ENCODE results near the gene ACADS. TPM values are rescaled to one million over a fixed set of nuclear protein-coding genes. Genes with fewer than 3 reads are reported as not detected.

The ACADS gene
- total RNA-seq, 4 donors from 2014 or later: 40.8 to 85.9 (median 65.1) TPM

- TF ChIP-seq POLR2A (IDR thresholded peaks at IDR 0.05): no peak
- TF ChIP-seq, protein P1, sequence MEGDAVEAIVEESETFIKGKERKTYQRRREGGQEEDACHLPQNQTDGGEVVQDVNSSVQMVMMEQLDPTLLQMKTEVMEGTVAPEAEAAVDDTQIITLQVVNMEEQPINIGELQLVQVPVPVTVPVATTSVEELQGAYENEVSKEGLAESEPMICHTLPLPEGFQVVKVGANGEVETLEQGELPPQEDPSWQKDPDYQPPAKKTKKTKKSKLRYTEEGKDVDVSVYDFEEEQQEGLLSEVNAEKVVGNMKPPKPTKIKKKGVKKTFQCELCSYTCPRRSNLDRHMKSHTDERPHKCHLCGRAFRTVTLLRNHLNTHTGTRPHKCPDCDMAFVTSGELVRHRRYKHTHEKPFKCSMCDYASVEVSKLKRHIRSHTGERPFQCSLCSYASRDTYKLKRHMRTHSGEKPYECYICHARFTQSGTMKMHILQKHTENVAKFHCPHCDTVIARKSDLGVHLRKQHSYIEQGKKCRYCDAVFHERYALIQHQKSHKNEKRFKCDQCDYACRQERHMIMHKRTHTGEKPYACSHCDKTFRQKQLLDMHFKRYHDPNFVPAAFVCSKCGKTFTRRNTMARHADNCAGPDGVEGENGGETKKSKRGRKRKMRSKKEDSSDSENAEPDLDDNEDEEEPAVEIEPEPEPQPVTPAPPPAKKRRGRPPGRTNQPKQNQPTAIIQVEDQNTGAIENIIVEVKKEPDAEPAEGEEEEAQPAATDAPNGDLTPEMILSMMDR (IDR thresholded peaks at IDR 0.05): no peak
- no peaks in the 10 kb centered on the region for H3K27me3 ChIP-seq
- peaks cover 70 to 72% of the 10 kb centered on the region in 2 donors for H3K36me3 ChIP-seq
- H3K27ac ChIP-seq: no peak overlapping the region
- H3K9me3 ChIP-seq: no peaks in the 10 kb centered on the region
- intact Hi-C loops (cut with DNase I): loop anchor here (5.0 kb wide), 1 partner anchor 137 kb away; the partner anchor contains the start of gene POP5
- H3K4me1 ChIP-seq: peaks cover 0 to 6% of the 10 kb centered on the region in 2 donors
- no peak for DNase-seq
- no peak overlapping the region for H3K4me3 ChIP-seq (replicated peaks in 1 of 3)
- 93 to 97% methylated on average over 2 of the region's 2 CpGs for WGBS, 2 donors
Measured at GRCh38 chr12:120719072-120719471, 6.6 kb upstream of the ACADS start.

- H3K9me3 ChIP-seq: no peaks in the 10 kb centered on the region
- H3K4me1 ChIP-seq: peaks cover under 1 to 6% of the 10 kb centered on the region in 2 donors
- TF ChIP-seq, protein P1 (IDR thresholded peaks at IDR 0.05): no peak
- TF ChIP-seq POLR2A (IDR thresholded peaks at IDR 0.05): no peak
- no peaks in the 10 kb centered on the region for H3K27me3 ChIP-seq
- intact Hi-C loops (cut with DNase I): loop anchor here (5.0 to 10.0 kb wide), 2 partner anchors 137 to 185 kb away; partner anchors contain the start of genes POP5 and SPPL3
- H3K4me3 ChIP-seq (replicated peaks in 1 of 3): no peak overlapping the region
- peak overlapping the region in 1 of 3 donors; percentile 54 for H3K27ac ChIP-seq
- H3K36me3 ChIP-seq: peaks cover 65 to 66% of the 10 kb centered on the region in 2 donors
- DNase-seq: no peak
- 91% methylated on average over 11 of the region's 11 CpGs for WGBS, 2 donors
Measured at GRCh38 chr12:120719496-120720233, 6.0 kb upstream of the ACADS start.

DNA sequence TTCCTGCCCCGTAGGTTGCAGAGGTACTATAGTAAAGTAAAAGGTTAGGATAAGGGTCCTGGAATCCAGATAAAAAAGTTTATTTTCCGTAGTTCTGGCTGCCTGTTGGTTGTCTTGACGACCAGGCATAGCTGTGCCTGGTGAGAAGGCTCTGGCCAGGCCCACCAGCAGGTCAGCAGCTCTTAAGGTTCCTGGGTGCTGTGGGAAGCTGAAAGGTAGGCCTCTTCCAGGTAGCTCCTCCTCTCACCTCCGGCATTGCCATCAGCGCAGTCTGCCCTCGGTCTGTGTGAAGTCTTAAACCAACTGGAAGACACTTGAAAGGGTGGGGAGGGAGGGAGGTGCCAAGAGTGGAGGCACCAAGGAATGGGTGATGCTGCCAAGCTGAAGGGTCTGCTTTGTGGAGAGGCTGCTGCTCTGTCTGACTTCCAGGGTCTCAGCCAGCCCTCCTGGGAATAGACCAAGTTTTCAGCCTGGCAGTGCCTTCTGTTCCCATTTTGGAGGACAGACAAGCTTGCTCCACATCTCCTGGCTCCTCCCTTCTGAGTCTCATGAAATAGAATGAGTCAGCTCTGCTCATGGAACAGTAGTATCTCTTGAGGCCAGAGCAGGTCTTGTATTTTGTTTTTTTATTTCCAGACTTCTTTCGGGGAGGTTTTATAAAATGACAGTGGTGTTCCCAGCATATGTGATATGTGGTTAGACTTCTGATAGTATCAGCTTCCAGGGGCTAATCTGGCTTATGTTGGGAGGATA lies 5.2 kb upstream of the ACADS start:
- 72 to 73% methylated on average over 4 to 7 of the region's 7 CpGs for WGBS, 2 donors
- Histone ChIP-seq H3K27me3 (no peaks in the 10 kb centered on the region), H3K27ac (peak overlapping the region in 1 of 3 donors; percentile 54), H3K4me3 (replicated peaks in 1 of 3) (no peak overlapping the region), H3K36me3 (peaks cover 60 to 65% of the 10 kb centered on the region in 2 donors), H3K9me3 (no peaks in the 10 kb centered on the region), H3K4me1 (peaks cover 7 to 13% of the 10 kb centered on the region in 2 donors)
- TF ChIP-seq POLR2A (IDR thresholded peaks at IDR 0.05): no peak
- TF ChIP-seq, protein P1 (IDR thresholded peaks at IDR 0.05): no peak
- no peak for DNase-seq
- intact Hi-C loops (cut with DNase I): loop anchor here (10.0 kb wide), 1 partner anchor 184 kb away; the partner anchor contains the start of gene SPPL3

- WGBS, 2 donors: 92 to 95% methylated on average over 10 of the region's 10 CpGs
- H3K9me3 ChIP-seq: no peaks in the 10 kb centered on the region
- peaks cover 53 to 63% of the 10 kb centered on the region in 2 donors for H3K36me3 ChIP-seq
- peak overlapping the region in 1 of 3 donors; percentile 54 for H3K27ac ChIP-seq
- H3K4me3 ChIP-seq (replicated peaks in 1 of 3): no peak overlapping the region
- intact Hi-C loops (cut with DNase I): loop anchor here (10.0 kb wide), 1 partner anchor 184 kb away; the partner anchor contains the start of gene SPPL3
- H3K4me1 ChIP-seq: peaks cover 7 to 15% of the 10 kb centered on the region in 2 donors
- DNase-seq: no peak
- TF ChIP-seq POLR2A (IDR thresholded peaks at IDR 0.05): no peak
- TF ChIP-seq, protein P1 (IDR thresholded peaks at IDR 0.05): no peak
- H3K27me3 ChIP-seq: no peaks in the 10 kb centered on the region
Measured at GRCh38 chr12:120720987-120721801, 4.4 kb upstream of the ACADS start.

Data from thyroid gland (tissue), 4 donors.